GM23248 (cell line): ENCODE data around the gene PAX9. TPM values are rescaled to one million over a fixed set of nuclear protein-coding genes. Genes with fewer than 3 reads are reported as not detected.

ENCODE experiments used
- DNase-seq: peaks from one replicate; pipeline ENCODE4 v3.0.0-alpha.2; 2015
- H2AFZ ChIP-seq: fragments of 200-600 bp; sonication (generic); 2 replicates; pipeline ENCODE4 v1.6.1; 2016; ENCODE audit warnings: antibody characterized with exemption
- H3F3A ChIP-seq: fragments of 200-600 bp; sonication (generic); 2 replicates; pipeline ENCODE4 v1.6.1; 2016; ENCODE audit warnings: mild to moderate bottlenecking, antibody characterized with exemption, mixed run types; ENCODE audit not compliant: insufficient read depth
- H3K27ac ChIP-seq: fragments of 200-600 bp; sonication (generic); 2 replicates; pipeline ENCODE4 v1.5.1; 2016; ENCODE audit warnings: mild to moderate bottlenecking
- H3K27me3 ChIP-seq: fragments of 200-600 bp; sonication (generic); replicated peaks from 2 replicates; pipeline ENCODE4 v1.6.1; 2016; ENCODE audit warnings: mild to moderate bottlenecking; ENCODE audit not compliant: insufficient read depth
- H3K36me3 ChIP-seq: fragments of 200-600 bp; sonication (generic); 2 replicates; pipeline ENCODE4 v1.6.1; 2016; ENCODE audit warnings: low read depth, mild to moderate bottlenecking
- H3K4me1 ChIP-seq: fragments of 200-600 bp; sonication (generic); 2 replicates; pipeline ENCODE4 v1.6.1; 2016; ENCODE audit warnings: mild to moderate bottlenecking; ENCODE audit not compliant: insufficient read depth
- H3K4me2 ChIP-seq: fragments of 200-600 bp; sonication (generic); one replicate; pipeline ENCODE4 v1.6.1; 2016; ENCODE audit warnings: mild to moderate bottlenecking; ENCODE audit not compliant: unreplicated experiment
- H3K4me3 ChIP-seq: fragments of 200-600 bp; sonication (generic); 2 replicates; pipeline ENCODE4 v1.5.1; 2016; ENCODE audit warnings: mild to moderate bottlenecking
- H3K79me2 ChIP-seq: fragments of 200-600 bp; sonication (generic); 2 replicates; pipeline ENCODE4 v1.6.1; 2016; ENCODE audit warnings: mild to moderate bottlenecking; ENCODE audit not compliant: insufficient read depth
- H3K9ac ChIP-seq: fragments of 200-600 bp; sonication (generic); 2 replicates; pipeline ENCODE4 v1.6.1; 2016; ENCODE audit warnings: mild to moderate bottlenecking
- H3K9me2 ChIP-seq: fragments of 200-600 bp; sonication (generic); 2 replicates; pipeline ENCODE4 v1.6.1; 2016; ENCODE audit warnings: mixed run types, mild to moderate bottlenecking, moderate library complexity; ENCODE audit not compliant: insufficient read depth
- H3K9me3 ChIP-seq: fragments of 200-600 bp; sonication (generic); one replicate; pipeline ENCODE4 v1.6.1; 2017; ENCODE audit warnings: low read depth
- H4K20me1 ChIP-seq: fragments of 200-600 bp; sonication (generic); 2 replicates; pipeline ENCODE4 v1.6.0; 2016; ENCODE audit not compliant: insufficient read depth
- EZH2 ChIP-seq: fragments of 200-600 bp; sonication (generic); IDR thresholded peaks from 2 replicates; pipeline ENCODE4 v1.6.1; 2018; ENCODE audit warnings: antibody characterized with exemption, mild to moderate bottlenecking; ENCODE audit not compliant: insufficient read depth, poor library complexity, severe bottlenecking
- EZH2phosphoT487 ChIP-seq: fragments of 200-600 bp; sonication (generic); IDR thresholded peaks from 2 replicates; pipeline ENCODE4 v1.6.1; 2018; ENCODE audit warnings: antibody characterized with exemption, moderate library complexity, mild to moderate bottlenecking, low read depth; ENCODE audit not compliant: insufficient read depth
- WGBS, 2 experiments: methylation state at CpG; one replicate each; pipeline ENCODE4 v1.1.6; 2015 to 2017; ENCODE audit warnings: low lambda C conversion rate in 2 of 2, low coverage in 1 of 2; ENCODE audit errors: missing lambda C conversion rate in 2 of 2; 5-methylcytosine and 5-hydroxymethylcytosine counted together
- in situ Hi-C: fragments of 300-500 bp; cut with MboI; formaldehyde crosslinking; loops from 2 replicates; pipeline ENCODE4 v1.15.0; 2020
- polyA plus RNA-seq: library from polyadenylated mRNA; unstranded; fragments of >200 nt; fragmentation: Nextera tagmentation; extraction: Ambion mirVana; gene quantifications from 2 replicates; pipeline ENCODE4 v1.2.1, GENCODE V29; 2016
- total RNA-seq: library from RNA; depleted of rRNA; stranded (reverse); fragments of >200 nt; shearing (Covaris generic); gene quantifications from 2 replicates; pipeline ENCODE4 v1.2.3, GENCODE V29; 2014

PAX9 gene
- total and polyA plus RNA-seq, 2 experiments from 2014 or later, result 0.19 TPM; not detected in 1

DNA sequence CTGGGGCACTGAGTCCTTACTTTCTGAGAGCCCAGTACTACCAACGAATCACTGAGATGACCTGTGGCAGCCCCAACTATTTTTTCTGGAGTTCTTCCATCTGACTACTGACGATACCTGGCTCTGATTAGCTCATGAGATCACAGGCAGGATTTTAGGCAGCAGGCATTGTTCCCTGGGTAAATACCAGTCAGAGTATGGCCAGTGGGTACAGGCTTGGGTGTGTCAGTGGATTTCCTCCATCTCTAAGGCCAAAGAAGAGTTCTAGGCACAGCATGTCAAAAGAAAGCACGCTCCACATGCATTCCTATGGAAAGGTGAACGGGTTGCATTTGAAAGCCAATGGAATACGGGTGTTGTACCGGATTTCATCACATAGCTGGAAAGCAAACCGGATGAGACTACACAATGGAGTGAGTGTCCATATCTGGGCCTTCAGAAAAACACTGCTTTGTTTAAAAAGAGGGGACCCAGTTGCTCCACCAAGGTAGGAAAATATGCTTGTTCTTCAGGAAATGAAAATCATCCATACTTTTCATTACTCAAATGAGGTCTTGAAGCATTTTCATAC is 55.0 kb downstream of the PAX9 start:
- Histone ChIP-seq H2AFZ (no peak overlapping the region), H3K9ac (no peak overlapping the region), H3K4me2 (no peak overlapping the region), H3K36me3 (no peaks in the 10 kb centered on the region), H3K4me1 (no peaks in the 10 kb centered on the region), H3K4me3 (no peak overlapping the region), H3K9me3 (no peaks in the 10 kb centered on the region), H3K79me2 (no peaks in the 10 kb centered on the region), H4K20me1 (no peaks in the 10 kb centered on the region), H3F3A (no peaks in the 10 kb centered on the region), H3K9me2 (no peaks in the 10 kb centered on the region), H3K27ac (no peak overlapping the region), H3K27me3 (no peaks in the 10 kb centered on the region)
- DNase-seq, result no peak
- WGBS, 2 experiments, result 43 to 51% methylated on average over 7 of the region's 7 CpGs
- TF ChIP-seq EZH2phosphoT487, result no peak
- no peak for TF ChIP-seq EZH2
- in situ Hi-C loops, result no loop called here

DNA sequence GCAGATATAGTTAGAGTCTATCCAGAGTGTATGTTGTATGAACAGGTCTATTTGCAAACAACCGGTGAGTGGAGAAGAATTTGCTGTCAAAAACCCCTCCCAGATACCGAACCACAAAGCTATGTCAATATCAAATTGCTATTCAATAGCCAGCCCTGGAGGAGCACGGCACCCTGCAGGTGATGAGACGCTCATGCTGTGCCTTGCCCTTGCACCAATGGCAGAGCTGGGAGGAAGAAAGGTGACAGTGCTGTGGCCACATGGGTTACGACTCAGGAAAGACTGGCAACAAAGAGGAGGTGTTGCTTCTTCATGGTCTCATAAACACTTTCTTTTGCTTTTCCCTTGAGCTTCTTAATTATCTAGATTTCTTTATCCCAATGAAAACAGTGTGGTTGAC is 55.7 kb downstream of the PAX9 start:
- Histone ChIP-seq H3K9me2 (no peaks in the 10 kb centered on the region), H3K4me1 (no peaks in the 10 kb centered on the region), H3K79me2 (no peaks in the 10 kb centered on the region), H2AFZ (no peak overlapping the region), H4K20me1 (no peaks in the 10 kb centered on the region), H3K9ac (no peak overlapping the region), H3K4me2 (no peak overlapping the region), H3K4me3 (no peak overlapping the region), H3K27me3 (no peaks in the 10 kb centered on the region), H3K27ac (no peak overlapping the region), H3K9me3 (no peaks in the 10 kb centered on the region), H3F3A (no peaks in the 10 kb centered on the region), H3K36me3 (no peaks in the 10 kb centered on the region)
- in situ Hi-C loops, result no loop called here
- 37 to 41% methylated on average over 5 of the region's 5 CpGs for WGBS, 2 experiments
- no peak for DNase-seq
- no peak for TF ChIP-seq EZH2phosphoT487
- no peak for TF ChIP-seq EZH2

DNA sequence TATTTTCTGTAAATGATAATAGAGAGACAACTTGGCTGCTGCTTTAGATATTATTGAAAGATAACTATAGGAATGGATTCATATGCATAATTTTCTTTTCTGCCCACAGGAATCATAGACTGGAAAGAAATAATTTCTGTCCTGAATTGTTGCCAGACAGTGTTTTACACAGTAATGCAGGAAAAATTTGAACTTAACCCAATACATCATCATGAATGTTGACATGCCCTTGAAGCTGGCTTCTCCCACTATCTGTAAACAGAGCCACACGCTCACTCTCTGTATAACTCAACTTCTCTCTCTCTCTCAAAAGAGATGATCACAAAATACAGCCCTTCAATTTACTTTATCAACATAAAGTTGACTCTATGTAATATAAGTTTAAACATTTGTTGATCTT is 56.6 kb downstream of the PAX9 start:
- no peaks in the 10 kb centered on the region for H3K9me2 ChIP-seq
- H3K36me3 ChIP-seq, result no peaks in the 10 kb centered on the region
- H3F3A ChIP-seq, result no peaks in the 10 kb centered on the region
- no peak for DNase-seq
- H3K9me3 ChIP-seq, result no peaks in the 10 kb centered on the region
- H3K4me3 ChIP-seq, result no peak overlapping the region
- no peaks in the 10 kb centered on the region for H4K20me1 ChIP-seq
- no peak overlapping the region for H2AFZ ChIP-seq
- no peak for TF ChIP-seq EZH2phosphoT487
- no peaks in the 10 kb centered on the region for H3K27me3 ChIP-seq
- no peaks in the 10 kb centered on the region for H3K79me2 ChIP-seq
- H3K4me2 ChIP-seq, result no peak overlapping the region
- no peak overlapping the region for H3K27ac ChIP-seq
- no peak overlapping the region for H3K9ac ChIP-seq
- in situ Hi-C loops, result no loop called here
- no peaks in the 10 kb centered on the region for H3K4me1 ChIP-seq
- WGBS, 2 experiments, result 35 to 41% methylated on average over 1 of the region's 1 CpG

DNA sequence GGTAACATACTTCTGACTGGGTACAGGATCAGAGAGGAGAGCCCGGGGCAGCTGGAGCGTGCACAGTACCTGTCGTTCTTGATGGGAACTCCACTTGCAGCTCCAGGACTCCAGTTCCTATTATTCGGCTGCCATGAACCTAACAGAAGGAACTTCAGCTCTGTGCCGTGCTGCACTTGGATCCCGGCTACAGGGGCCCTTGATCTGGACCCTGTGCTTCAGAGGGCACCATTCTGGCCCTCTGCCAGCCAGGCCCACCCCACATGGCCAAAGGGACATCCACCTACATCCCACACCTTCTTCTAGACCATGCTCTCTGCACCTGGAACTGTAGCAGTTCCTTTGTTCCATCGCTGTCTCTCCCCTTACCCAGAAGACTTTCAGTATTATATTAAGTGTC is 58.2 kb downstream of the PAX9 start:
- H3K36me3 ChIP-seq, result no peaks in the 10 kb centered on the region
- H3K4me3 ChIP-seq, result no peak overlapping the region
- no peaks in the 10 kb centered on the region for H3F3A ChIP-seq
- H4K20me1 ChIP-seq, result no peaks in the 10 kb centered on the region
- H3K9me2 ChIP-seq, result no peaks in the 10 kb centered on the region
- no peaks in the 10 kb centered on the region for H3K27me3 ChIP-seq
- WGBS, 2 experiments, result 54 to 64% methylated on average over 7 of the region's 7 CpGs
- no peak overlapping the region for H3K4me2 ChIP-seq
- H3K79me2 ChIP-seq, result no peaks in the 10 kb centered on the region
- H3K4me1 ChIP-seq, result no peaks in the 10 kb centered on the region
- TF ChIP-seq EZH2, result no peak
- TF ChIP-seq EZH2phosphoT487, result no peak
- H3K27ac ChIP-seq, result no peak overlapping the region
- no peak overlapping the region for H2AFZ ChIP-seq
- no peak overlapping the region for H3K9ac ChIP-seq
- in situ Hi-C loops, result no loop called here
- no peak for DNase-seq
- H3K9me3 ChIP-seq, result no peaks in the 10 kb centered on the region

DNA sequence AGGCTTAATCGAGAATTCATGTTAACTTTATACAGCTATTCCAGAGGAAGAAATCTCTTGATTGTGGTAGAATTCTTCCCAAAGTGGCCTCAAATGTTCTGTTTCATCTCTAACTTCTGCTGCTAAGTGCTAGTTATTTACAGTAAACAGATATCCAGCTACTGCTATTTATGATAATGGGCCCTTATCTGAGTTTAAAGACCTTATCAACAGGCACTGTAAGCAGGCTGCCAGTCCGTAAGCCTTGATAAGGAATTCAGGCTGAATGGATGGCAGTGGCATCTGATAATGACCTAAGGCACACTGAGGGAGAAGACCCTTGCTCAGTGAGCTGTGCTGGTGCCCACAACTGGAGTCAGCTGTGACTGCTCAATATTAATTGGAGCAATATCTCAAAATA is 59.0 kb downstream of the PAX9 start:
- Histone ChIP-seq H3K9me2 (no peaks in the 10 kb centered on the region), H3K9ac (no peak overlapping the region), H3K4me2 (no peak overlapping the region), H3K4me1 (no peaks in the 10 kb centered on the region), H3K27ac (no peak overlapping the region), H3F3A (no peaks in the 10 kb centered on the region), H4K20me1 (no peaks in the 10 kb centered on the region), H3K36me3 (no peaks in the 10 kb centered on the region), H3K9me3 (no peaks in the 10 kb centered on the region), H3K79me2 (no peaks in the 10 kb centered on the region), H2AFZ (no peak overlapping the region), H3K4me3 (no peak overlapping the region), H3K27me3 (no peaks in the 10 kb centered on the region)
- WGBS, 2 experiments, result 38 to 42% methylated on average over 2 of the region's 2 CpGs
- DNase-seq, result no peak
- TF ChIP-seq EZH2 (no peak), EZH2phosphoT487 (no peak)
- in situ Hi-C loops, result no loop called here
